Activated T-helper 2 cell treated with anti-CD3 and anti-CD28 coated beads, Interferon-gamma antibody, Interleukin-2, Interleukin-4, amounts not matched to agents 10 μg/mL and 5 μg/mL and 100 μg/mL, durations not matched to agents 14 hours and 24 hours and 36 hours (primary cell): ENCODE results near the gene SPINDOC. TPM values are rescaled to one million over a fixed set of nuclear protein-coding genes. Genes with fewer than 3 reads are reported as not detected.

Source experiments
- DNase-seq: peaks from one replicate; pipeline ENCODE4 v3.0.0; 2021; ENCODE audit warnings: low spot score
- H3K27ac Mint-ChIP-seq: one replicate; pipeline ENCODE4 v1.8.0; 2021; ENCODE audit warnings: mixed read lengths
- H3K27me3 Mint-ChIP-seq: one replicate; pipeline ENCODE4 v1.8.0; 2021; ENCODE audit warnings: low read depth, mixed read lengths
- H3K36me3 Mint-ChIP-seq: one replicate; pipeline ENCODE4 v1.8.0; 2021; ENCODE audit warnings: low read depth, mixed read lengths
- H3K4me1 Mint-ChIP-seq: one replicate; pipeline ENCODE4 v1.8.0; 2021; ENCODE audit warnings: low read depth, mixed read lengths
- H3K4me3 Mint-ChIP-seq: one replicate; pipeline ENCODE4 v1.8.0; 2021; ENCODE audit warnings: low read depth, mild to moderate bottlenecking, moderate library complexity, mixed read lengths
- H3K9me3 Mint-ChIP-seq: one replicate; pipeline ENCODE4 v1.8.0; 2021; ENCODE audit warnings: mixed read lengths
- intact Hi-C: fragments of 100-400 bp; cut with micrococcal nuclease; formaldehyde crosslinking; loops from one replicate; pipeline ENCODE4 v1.15.1; 2023
- total RNA-seq: library from RNA; stranded (reverse); gene quantifications from 2 replicates; pipeline ENCODE4 v1.2.3, GENCODE V29; 2022

Gene SPINDOC
- total RNA-seq, 1 donor from 2014 or later, result 69.2 TPM

DNA sequence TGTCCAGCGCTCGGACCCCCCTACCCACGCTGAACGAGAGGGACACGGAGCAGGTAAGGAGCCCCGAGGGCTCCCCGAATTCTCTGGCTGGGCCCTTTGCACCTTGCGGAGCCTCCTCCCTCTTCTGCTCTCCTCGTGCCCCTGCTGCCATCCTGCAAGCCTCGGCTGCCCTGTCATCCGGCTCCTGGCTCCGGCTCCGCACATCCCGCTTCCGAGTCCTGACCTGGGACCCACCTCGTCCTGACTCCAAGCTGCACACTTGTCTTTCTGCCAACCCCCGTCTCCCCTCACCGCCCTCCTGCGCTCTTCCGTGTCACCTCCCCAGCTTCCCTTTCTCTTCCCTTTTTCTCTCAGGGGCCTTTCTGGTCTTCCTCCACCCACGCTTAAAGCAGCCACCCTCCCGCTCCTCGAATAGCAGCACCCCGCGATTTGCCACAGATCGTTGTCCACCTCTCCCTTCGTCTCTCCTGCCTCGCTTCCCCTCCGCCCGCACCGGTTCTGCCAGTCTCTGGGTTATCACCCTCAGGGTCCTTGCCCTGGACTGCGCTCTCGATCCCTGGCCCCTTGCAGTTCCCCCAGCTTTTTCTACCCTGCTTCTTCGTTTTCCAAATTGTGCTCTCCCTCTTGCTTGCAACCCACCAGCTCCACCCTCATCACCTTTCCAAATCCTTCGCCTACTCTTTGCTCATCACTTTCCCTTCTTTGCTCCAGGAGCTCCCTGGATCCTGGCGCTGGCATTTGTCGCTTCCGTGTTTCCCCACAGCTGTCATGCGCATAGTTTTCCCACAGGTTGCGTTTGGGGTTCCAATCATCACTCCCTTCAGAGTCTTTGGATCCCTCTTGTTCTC is 26.5 kb downstream of the SPINDOC start:
- peak; percentile 27 for DNase-seq
- intact Hi-C loops, result loop anchor here (2.0 to 10.0 kb wide), 4 partner anchors 61 to 309 kb away; partner anchors contain the start of genes COX8A and ZFTA
- peaks cover 45% of the 10 kb centered on the region for H3K36me3 Mint-ChIP-seq
- H3K9me3 Mint-ChIP-seq, result no peaks in the 10 kb centered on the region
- H3K27me3 Mint-ChIP-seq, result no peaks in the 10 kb centered on the region
- peak overlapping the region; percentile 85 for H3K27ac Mint-ChIP-seq
- H3K4me1 Mint-ChIP-seq, result peaks cover 48% of the 10 kb centered on the region
- H3K4me3 Mint-ChIP-seq, result peak overlapping the region; percentile 87

DNA sequence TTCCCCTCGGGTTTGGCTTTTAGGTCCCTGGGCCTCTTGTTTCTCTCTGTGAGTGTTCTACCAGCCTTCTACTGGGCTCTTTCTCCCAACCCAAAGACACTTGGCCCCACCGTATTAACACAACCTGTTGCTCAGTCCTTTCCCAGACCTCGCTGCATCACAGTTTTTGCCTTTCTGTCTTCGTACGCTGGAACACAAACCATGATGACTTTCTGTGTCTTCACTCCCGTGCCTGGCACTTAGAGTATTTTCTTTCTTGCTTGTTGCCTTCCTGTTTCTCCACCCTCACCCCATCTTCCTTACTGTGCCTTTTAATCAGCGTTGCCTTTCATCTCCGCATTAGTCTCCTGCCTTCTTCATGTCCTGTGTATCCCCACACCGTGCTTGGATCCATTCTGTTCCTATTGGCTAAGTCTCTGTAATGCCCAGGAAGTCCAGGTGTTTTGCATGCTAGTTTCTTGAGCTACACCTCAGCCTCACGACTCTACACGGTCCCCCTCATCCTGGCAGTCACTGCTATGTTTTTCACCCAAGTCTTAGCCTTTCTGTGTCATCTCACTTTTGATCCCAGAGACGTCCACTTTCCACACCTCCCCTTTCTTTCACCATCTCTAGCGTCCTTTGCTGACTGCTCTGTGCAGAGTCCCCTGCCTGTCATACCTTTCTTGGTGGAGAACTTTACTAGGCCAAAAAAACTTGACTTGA is 27.3 kb downstream of the SPINDOC start:
- DNase-seq, result no peak
- peaks cover 50% of the 10 kb centered on the region for H3K36me3 Mint-ChIP-seq
- no peaks in the 10 kb centered on the region for H3K9me3 Mint-ChIP-seq
- no peaks in the 10 kb centered on the region for H3K27me3 Mint-ChIP-seq
- H3K27ac Mint-ChIP-seq, result peak overlapping the region; percentile 85
- peaks cover 54% of the 10 kb centered on the region for H3K4me1 Mint-ChIP-seq
- intact Hi-C loops, result loop anchor here (2.0 kb wide), 1 partner anchor 60 kb away; no protein-coding TSS in a partner anchor
- H3K4me3 Mint-ChIP-seq, result peak overlapping the region; percentile 87

DNA sequence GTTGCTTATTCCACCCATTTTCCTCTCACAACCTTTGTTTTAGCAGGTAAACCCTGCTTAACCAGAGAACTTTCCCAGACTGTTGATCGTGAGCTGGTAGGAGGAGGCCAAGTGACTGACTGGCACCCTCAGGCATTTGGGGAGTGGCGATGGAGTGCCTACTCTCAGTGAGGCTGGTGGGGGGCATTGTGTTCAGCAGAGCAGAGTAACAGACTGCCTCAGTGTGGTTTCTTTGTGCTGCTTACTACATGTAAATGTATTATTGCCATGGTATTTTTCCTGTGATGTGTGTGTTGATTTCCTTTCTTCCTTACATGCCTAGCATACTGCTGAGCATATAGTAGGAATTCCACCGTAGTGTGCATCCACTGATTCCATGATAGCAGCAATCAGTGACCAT is 28.3 kb downstream of the SPINDOC start:
- Mint-ChIP-seq H3K27ac (no peak overlapping the region), H3K4me3 (peak overlapping the region; percentile 87), H3K9me3 (no peaks in the 10 kb centered on the region), H3K27me3 (no peaks in the 10 kb centered on the region), H3K36me3 (peaks cover 56% of the 10 kb centered on the region), H3K4me1 (peaks cover 54% of the 10 kb centered on the region)
- intact Hi-C loops, result loop anchor here (2.0 kb wide), 1 partner anchor 59 kb away; no protein-coding TSS in a partner anchor
- no peak for DNase-seq

DNA sequence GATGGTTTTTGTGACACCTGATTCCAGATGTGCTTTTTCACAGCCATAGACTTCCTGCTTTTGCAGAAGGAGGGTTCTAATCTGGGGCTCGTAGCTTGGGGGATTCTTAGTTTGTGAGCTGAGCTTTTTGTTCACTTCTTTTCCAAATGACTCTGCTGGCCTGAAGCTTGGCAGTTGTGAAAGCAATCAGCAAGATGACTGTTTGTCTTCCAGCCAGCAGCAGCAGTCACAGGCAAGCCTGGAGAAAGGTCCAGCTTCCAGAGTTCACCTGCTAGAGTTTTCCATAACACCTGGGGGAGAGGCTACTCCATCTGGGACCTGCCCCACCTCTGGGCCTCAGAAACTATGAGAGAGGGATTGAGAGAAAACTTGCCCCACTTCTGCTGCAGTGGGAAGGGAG is 29.8 kb downstream of the SPINDOC start:
- no peak overlapping the region for H3K4me3 Mint-ChIP-seq

DNA sequence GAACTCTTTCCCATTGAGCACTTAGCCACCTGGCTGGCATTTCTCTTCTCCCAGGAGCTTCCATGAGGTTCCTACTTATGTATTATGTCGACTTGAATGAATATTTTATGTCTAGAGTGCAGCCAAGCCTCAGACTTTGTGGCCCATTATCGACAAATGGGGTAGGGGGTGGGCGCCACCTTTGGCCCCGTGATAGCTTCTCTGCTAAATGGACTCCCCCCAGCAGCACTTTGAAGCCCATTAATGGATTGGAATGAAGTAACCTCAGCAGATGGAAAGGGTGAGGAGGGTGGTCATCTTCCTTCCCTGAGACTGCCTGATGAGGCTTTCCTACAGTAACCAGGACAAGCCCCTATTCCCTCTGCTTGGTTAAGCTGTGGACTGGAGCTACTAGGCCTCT is 31.6 kb downstream of the SPINDOC start:
- intact Hi-C loops, result no loop called here
- Mint-ChIP-seq H3K4me1 (peaks cover 48% of the 10 kb centered on the region), H3K27me3 (no peaks in the 10 kb centered on the region), H3K9me3 (no peaks in the 10 kb centered on the region), H3K27ac (no peak overlapping the region), H3K36me3 (peaks cover 59% of the 10 kb centered on the region), H3K4me3 (no peak overlapping the region)
- DNase-seq, result no peak

More for the DNA sequence above, 29.8 kb downstream of the SPINDOC start:
- H3K9me3 Mint-ChIP-seq, result no peaks in the 10 kb centered on the region
- peaks cover 62% of the 10 kb centered on the region for H3K36me3 Mint-ChIP-seq
- H3K27ac Mint-ChIP-seq, result no peak overlapping the region
- no peaks in the 10 kb centered on the region for H3K27me3 Mint-ChIP-seq
- intact Hi-C loops, result no loop called here
- peaks cover 50% of the 10 kb centered on the region for H3K4me1 Mint-ChIP-seq
- DNase-seq, result no peak

DNA sequence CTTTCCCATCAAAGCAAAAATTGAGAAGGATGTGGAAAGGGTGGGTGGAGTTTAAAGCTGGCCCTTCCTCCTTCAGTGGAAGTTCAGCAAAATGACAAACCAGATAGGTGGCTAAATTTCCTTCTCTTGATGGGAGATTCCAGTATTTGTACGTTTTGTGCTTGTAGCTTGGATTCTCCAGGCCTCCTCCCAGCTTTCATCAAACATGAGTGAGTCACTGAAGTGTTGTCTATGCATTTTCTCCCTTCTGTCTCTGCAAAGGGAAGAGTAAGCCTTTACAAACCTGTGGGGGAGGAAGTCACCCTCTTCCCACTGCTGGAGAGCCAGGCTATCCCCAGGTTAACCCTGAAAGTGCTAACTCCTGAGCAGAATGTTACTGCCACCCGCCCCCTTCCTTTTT is 32.0 kb downstream of the SPINDOC start:
- no peaks in the 10 kb centered on the region for H3K9me3 Mint-ChIP-seq

DNA sequence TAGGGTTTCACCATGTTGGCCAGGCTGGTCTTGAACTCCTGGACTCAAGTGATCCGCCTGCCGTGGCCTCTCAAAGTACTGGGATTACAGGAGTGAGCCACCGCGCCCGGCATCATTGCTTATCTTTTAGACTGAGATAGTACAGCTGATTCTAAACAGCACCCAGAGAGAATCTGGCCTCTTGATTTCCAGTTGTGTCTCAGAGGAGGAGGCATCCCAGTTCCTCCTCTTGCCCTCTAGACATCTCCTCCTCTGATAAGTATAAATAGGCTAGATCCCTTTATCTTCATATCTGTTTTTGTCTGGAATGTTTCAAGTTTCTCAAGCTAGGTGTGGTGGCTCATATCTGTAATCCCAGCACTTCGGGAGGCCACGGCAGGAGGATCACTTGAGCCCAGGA is 32.7 kb downstream of the SPINDOC start:
- Mint-ChIP-seq H3K4me1 (peaks cover 44% of the 10 kb centered on the region), H3K27ac (peak overlapping the region; percentile 52), H3K9me3 (no peaks in the 10 kb centered on the region), H3K36me3 (peaks cover 56% of the 10 kb centered on the region), H3K4me3 (no peak overlapping the region), H3K27me3 (no peaks in the 10 kb centered on the region)
- intact Hi-C loops, result no loop called here
- DNase-seq, result no peak

More for the DNA sequence above, 32.0 kb downstream of the SPINDOC start:
- Mint-ChIP-seq H3K36me3 (peaks cover 56% of the 10 kb centered on the region), H3K4me3 (no peak overlapping the region), H3K4me1 (peaks cover 45% of the 10 kb centered on the region), H3K27me3 (no peaks in the 10 kb centered on the region), H3K27ac (no peak overlapping the region)
- intact Hi-C loops, result no loop called here
- no peak for DNase-seq

DNA sequence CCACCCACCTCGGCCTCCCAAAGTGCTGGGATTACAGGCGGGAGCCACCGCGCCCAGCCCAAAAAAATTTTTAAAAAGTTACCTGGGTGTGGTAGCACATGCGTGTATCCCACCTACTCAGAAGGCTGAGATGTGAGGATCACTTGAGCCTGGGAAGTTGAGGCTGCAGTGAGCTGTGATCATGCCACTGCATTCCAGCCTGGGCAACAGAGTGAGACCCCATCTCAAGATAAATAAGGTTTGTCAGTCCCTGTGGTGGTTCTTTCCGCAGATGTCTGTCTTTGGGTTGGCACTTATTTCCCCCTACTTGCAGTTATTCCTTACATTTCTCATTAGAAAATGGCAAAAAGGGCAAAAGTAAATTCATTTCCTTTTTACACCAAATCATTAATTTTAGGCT is 33.6 kb downstream of the SPINDOC start:
- H3K4me3 Mint-ChIP-seq, result no peak overlapping the region
- H3K36me3 Mint-ChIP-seq, result peaks cover 52% of the 10 kb centered on the region
- no peak overlapping the region for H3K27ac Mint-ChIP-seq
- H3K4me1 Mint-ChIP-seq, result peaks cover 44% of the 10 kb centered on the region
- no peaks in the 10 kb centered on the region for H3K9me3 Mint-ChIP-seq
- DNase-seq, result no peak
- no peaks in the 10 kb centered on the region for H3K27me3 Mint-ChIP-seq
- intact Hi-C loops, result no loop called here

DNA sequence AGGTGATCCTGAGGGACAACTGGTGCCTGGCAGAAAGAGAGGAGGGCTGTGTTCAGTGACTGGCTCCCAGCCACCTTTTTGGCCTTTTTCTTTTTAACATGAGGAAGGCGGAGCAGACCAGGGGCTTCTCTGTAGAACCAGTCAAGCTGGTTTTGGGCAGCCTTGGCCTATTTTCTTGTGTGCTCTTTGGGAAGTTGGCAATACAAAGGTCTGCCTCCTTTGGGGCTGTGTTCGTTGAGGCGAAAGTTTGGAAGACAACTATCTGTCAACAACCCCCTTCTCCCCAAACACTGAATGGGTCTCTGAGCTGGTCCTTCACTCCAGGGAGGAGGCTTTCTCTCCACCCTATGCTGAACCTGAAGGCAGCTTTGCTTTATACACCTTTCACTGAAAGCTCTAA is 34.1 kb downstream of the SPINDOC start:
- H3K27ac Mint-ChIP-seq, result no peak overlapping the region

DNA sequence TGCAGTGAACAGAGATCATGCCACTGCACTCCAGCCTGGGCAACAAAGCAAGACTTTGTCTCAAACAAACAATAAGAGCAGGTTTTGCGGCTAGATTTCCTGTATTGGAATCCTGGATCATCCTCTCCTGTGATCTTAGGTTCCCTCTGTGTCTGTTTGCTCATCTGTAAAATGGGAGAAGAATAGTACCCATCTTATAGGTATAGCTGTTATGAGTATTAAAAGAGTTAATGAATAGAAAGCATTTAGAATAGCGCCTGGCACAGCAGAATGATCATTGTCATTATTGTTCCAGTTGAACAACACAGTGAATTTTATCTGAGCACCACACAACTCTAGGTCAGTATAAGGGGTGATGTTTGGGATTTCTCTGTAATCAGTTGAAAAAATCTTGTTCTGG is 36.4 kb downstream of the SPINDOC start:
- peaks cover 40% of the 10 kb centered on the region for H3K4me1 Mint-ChIP-seq
- no peak overlapping the region for H3K27ac Mint-ChIP-seq
- intact Hi-C loops, result loop anchor here (2.0 to 5.0 kb wide), 2 partner anchors 17 to 43 kb away; no protein-coding TSS in a partner anchor
- H3K36me3 Mint-ChIP-seq, result peaks cover 41% of the 10 kb centered on the region
- no peak overlapping the region for H3K4me3 Mint-ChIP-seq
- DNase-seq, result no peak
- no peaks in the 10 kb centered on the region for H3K27me3 Mint-ChIP-seq
- H3K9me3 Mint-ChIP-seq, result no peaks in the 10 kb centered on the region

More for the DNA sequence above, 34.1 kb downstream of the SPINDOC start:
- H3K27me3 Mint-ChIP-seq, result no peaks in the 10 kb centered on the region
- no peaks in the 10 kb centered on the region for H3K9me3 Mint-ChIP-seq
- H3K36me3 Mint-ChIP-seq, result peaks cover 49% of the 10 kb centered on the region
- no peak for DNase-seq
- H3K4me1 Mint-ChIP-seq, result peaks cover 46% of the 10 kb centered on the region
- intact Hi-C loops, result no loop called here
- no peak overlapping the region for H3K4me3 Mint-ChIP-seq

DNA sequence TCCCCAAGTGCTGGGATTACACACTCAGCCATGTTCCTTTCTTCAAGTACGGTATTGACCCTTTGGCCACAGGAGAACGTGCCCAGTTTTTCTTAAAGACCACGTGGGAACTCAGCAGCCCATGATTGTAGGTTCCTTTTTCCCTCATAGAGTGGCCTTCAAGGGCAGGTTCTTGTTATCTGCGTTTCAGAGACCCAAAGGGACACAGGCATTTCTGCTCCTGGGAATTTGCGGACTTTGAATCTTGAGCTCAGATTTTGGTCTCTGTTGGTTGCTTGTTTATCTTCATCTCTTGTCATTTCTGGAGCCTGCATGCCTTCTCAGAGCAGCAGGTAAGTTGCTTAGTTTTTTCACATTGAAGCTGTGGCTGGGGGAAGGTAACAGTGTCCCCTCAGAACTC is 37.7 kb downstream of the SPINDOC start:
- H3K36me3 Mint-ChIP-seq, result peaks cover 41% of the 10 kb centered on the region
- intact Hi-C loops, result loop anchor here (2.0 to 5.0 kb wide), 2 partner anchors 16 to 41 kb away; no protein-coding TSS in a partner anchor
- peak overlapping the region; percentile 60 for H3K4me3 Mint-ChIP-seq
- no peak for DNase-seq
- no peaks in the 10 kb centered on the region for H3K9me3 Mint-ChIP-seq
- no peaks in the 10 kb centered on the region for H3K27me3 Mint-ChIP-seq
- H3K27ac Mint-ChIP-seq, result peak overlapping the region; percentile 58
- peaks cover 42% of the 10 kb centered on the region for H3K4me1 Mint-ChIP-seq

DNA sequence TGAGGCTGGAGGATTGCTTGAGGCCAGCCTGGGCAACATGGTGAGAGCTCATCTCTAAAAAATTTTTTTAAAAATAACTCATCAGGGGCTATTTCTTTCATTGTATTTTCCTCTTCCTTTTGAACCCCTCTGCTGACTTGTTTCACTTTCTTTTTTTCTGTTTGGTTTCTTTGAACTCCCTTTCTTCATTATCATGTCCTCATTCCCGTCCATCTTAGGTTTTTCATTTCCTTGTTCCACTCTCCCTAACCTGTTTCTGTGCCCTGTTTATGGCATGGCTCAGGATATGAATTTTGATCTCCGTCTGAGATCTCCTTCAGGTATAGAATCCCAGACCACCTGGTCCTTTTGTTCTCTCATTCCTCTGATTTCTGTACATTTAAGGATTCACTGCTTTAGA is 38.1 kb downstream of the SPINDOC start:
- intact Hi-C loops, result loop anchor here (2.0 to 5.0 kb wide), 2 partner anchors 15 to 41 kb away; no protein-coding TSS in a partner anchor
- Mint-ChIP-seq H3K4me3 (peak overlapping the region; percentile 60), H3K4me1 (peaks cover 44% of the 10 kb centered on the region), H3K36me3 (peaks cover 38% of the 10 kb centered on the region), H3K27ac (peak overlapping the region; percentile 58), H3K27me3 (no peaks in the 10 kb centered on the region), H3K9me3 (no peaks in the 10 kb centered on the region)
- DNase-seq, result no peak
